ENCODE measurements around the gene LRRC25. TPM values are rescaled to one million over a fixed set of nuclear protein-coding genes. Genes with fewer than 3 reads are reported as not detected.
A peak's percentile ranks its signal among the peaks of the same experiment; 100 is the strongest.

The LRRC25 gene
- total RNA-seq, 1 donor from 2014 or later, result not detected

GRCh38 chr19:18444513-18444912 is 47.1 kb upstream of the LRRC25 start:
- peaks cover 16% of the 10 kb centered on the region for H3K4me1 Mint-ChIP-seq (ENCODE audit: low read depth)
- H3K36me3 Mint-ChIP-seq (ENCODE audit: low read depth), result peaks cover 13% of the 10 kb centered on the region
- no peak for DNase-seq (ENCODE audit: low spot score)
- no peaks in the 10 kb centered on the region for H3K9me3 Mint-ChIP-seq (ENCODE audit: low read depth)
- no peak for TF ChIP-seq CTCF (IDR thresholded peaks at IDR 0.05)
- H3K27me3 Mint-ChIP-seq (ENCODE audit: low read depth), result no peaks in the 10 kb centered on the region
- no peak overlapping the region for H3K4me3 Mint-ChIP-seq (ENCODE audit: unreplicated experiment)
- no peak overlapping the region for H3K27ac Mint-ChIP-seq (ENCODE audit: unreplicated experiment)

- H3K9me3 Mint-ChIP-seq (ENCODE audit: low read depth), result no peaks in the 10 kb centered on the region
- DNase-seq (ENCODE audit: low spot score), result no peak
- TF ChIP-seq CTCF (IDR thresholded peaks at IDR 0.05), result no peak
- peaks cover 13% of the 10 kb centered on the region for H3K36me3 Mint-ChIP-seq (ENCODE audit: low read depth)
- H3K4me1 Mint-ChIP-seq (ENCODE audit: low read depth), result peaks cover 22% of the 10 kb centered on the region
- no peaks in the 10 kb centered on the region for H3K27me3 Mint-ChIP-seq (ENCODE audit: low read depth)
- H3K27ac Mint-ChIP-seq (ENCODE audit: unreplicated experiment), result peak overlapping the region; percentile 49
- H3K4me3 Mint-ChIP-seq (ENCODE audit: unreplicated experiment), result no peak overlapping the region
Observed at GRCh38 chr19:18443831-18444230, 46.4 kb upstream of the LRRC25 start.

- no peak overlapping the region for H3K4me3 Mint-ChIP-seq (ENCODE audit: unreplicated experiment)
- H3K4me1 Mint-ChIP-seq (ENCODE audit: low read depth), result peaks cover 27% of the 10 kb centered on the region
- H3K27ac Mint-ChIP-seq (ENCODE audit: unreplicated experiment), result no peak overlapping the region
- no peak for TF ChIP-seq CTCF (IDR thresholded peaks at IDR 0.05)
- H3K9me3 Mint-ChIP-seq (ENCODE audit: low read depth), result no peaks in the 10 kb centered on the region
- no peaks in the 10 kb centered on the region for H3K27me3 Mint-ChIP-seq (ENCODE audit: low read depth)
- peaks cover 12% of the 10 kb centered on the region for H3K36me3 Mint-ChIP-seq (ENCODE audit: low read depth)
- no peak for DNase-seq (ENCODE audit: low spot score)
Observed at GRCh38 chr19:18443406-18443805, 46.0 kb upstream of the LRRC25 start.

- DNase-seq (ENCODE audit: low spot score), result no peak
- Mint-ChIP-seq H3K9me3 (ENCODE audit: low read depth) (no peaks in the 10 kb centered on the region), H3K4me3 (ENCODE audit: unreplicated experiment) (no peak overlapping the region), H3K27ac (ENCODE audit: unreplicated experiment) (no peak overlapping the region), H3K36me3 (ENCODE audit: low read depth) (peaks cover 9% of the 10 kb centered on the region), H3K4me1 (ENCODE audit: low read depth) (peaks cover 29% of the 10 kb centered on the region), H3K27me3 (ENCODE audit: low read depth) (no peaks in the 10 kb centered on the region)
- TF ChIP-seq CTCF (IDR thresholded peaks at IDR 0.05), result no peak
Observed at GRCh38 chr19:18442941-18443340, 45.5 kb upstream of the LRRC25 start.

GRCh38 chr19:18441804-18442788 is 44.7 kb upstream of the LRRC25 start:
- Mint-ChIP-seq H3K4me3 (ENCODE audit: unreplicated experiment) (no peak overlapping the region), H3K27me3 (ENCODE audit: low read depth) (no peaks in the 10 kb centered on the region), H3K27ac (ENCODE audit: unreplicated experiment) (no peak overlapping the region), H3K36me3 (ENCODE audit: low read depth) (peaks cover 6% of the 10 kb centered on the region), H3K4me1 (ENCODE audit: low read depth) (peaks cover 29% of the 10 kb centered on the region), H3K9me3 (ENCODE audit: low read depth) (no peaks in the 10 kb centered on the region)
- no peak for DNase-seq (ENCODE audit: low spot score)
- no peak for TF ChIP-seq CTCF (IDR thresholded peaks at IDR 0.05)

Data from chondrocyte (in vitro differentiated cells).